Gastrocnemius medialis (tissue), 4 donors: ENCODE results near the gene KCNQ5. TPM values are rescaled to one million over a fixed set of nuclear protein-coding genes. Genes with fewer than 3 reads are reported as not detected.

Experiments
- ATAC-seq, 2 donors: fragments of 150-250 bp; one replicate each; pipeline ENCODE4 v1.9.1; 2016
- DNase-seq, 2 donors: peaks; one replicate each; pipeline ENCODE4 v3.0.0-alpha.2; 2019
- H3K27ac ChIP-seq, 4 donors: fragments of 200-600 bp; sonication (generic); 1 replicate in 1 of 4; 2 replicates in 3 of 4; pipeline ENCODE4 v1.5.1; 2016 to 2018; ENCODE audit warnings: mild to moderate bottlenecking in 2 of 4, moderate library complexity in 1 of 4
- H3K27me3 ChIP-seq, 3 donors: fragments of 200-600 bp; sonication (generic) in 2 of 3; 1 replicate in 1 of 3; 2 replicates in 2 of 3; pipeline versions ENCODE4 v1.5.1 to v1.6.0; 2016 to 2019; ENCODE audit warnings: mild to moderate bottlenecking in 1 of 3, moderate library complexity in 1 of 3
- H3K36me3 ChIP-seq, 2 donors: fragments of 200-600 bp; sonication (generic) in 1 of 2; one replicate each; pipeline ENCODE4 v1.5.1; 2017 to 2018
- H3K4me1 ChIP-seq, 2 donors: fragments of 200-600 bp; sonication (generic) in 1 of 2; one replicate each; pipeline ENCODE4 v1.5.1; 2016 to 2017; ENCODE audit warnings: mild to moderate bottlenecking in 2 of 2
- H3K4me3 ChIP-seq, 4 donors: fragments of 200-600 bp; sonication (generic) in 3 of 4; 1 replicate in 1 of 4; 2 replicates in 3 of 4; pipeline ENCODE4 v1.5.1; 2016 to 2019; ENCODE audit warnings: mild to moderate bottlenecking in 2 of 4
- H3K9me3 ChIP-seq, 3 donors: fragments of 200-600 bp; sonication (generic) in 2 of 3; 1 replicate in 1 of 3; 2 replicates in 2 of 3; pipeline ENCODE4 v1.5.1; 2016 to 2019
- POLR2A ChIP-seq, 2 donors: fragments of 450-650 bp; IDR thresholded peaks; one replicate each; pipeline ENCODE4 v1.6.1; 2017; ENCODE audit warnings: antibody characterized with exemption in 2 of 2, mild to moderate bottlenecking in 2 of 2, moderate library complexity in 2 of 2
- in situ Hi-C, 4 donors: fragments of 200-750 bp; cut with MboI; loops; one replicate each; pipeline versions ENCODE4 v1.15.0 to v1.8.0; 2017; ENCODE audit warnings: low sequenced_read_pairs in 4 of 4
- intact Hi-C: fragments of 100-400 bp; cut with DNase I; formaldehyde crosslinking; loops from one replicate; pipeline ENCODE4 v1.15.1; 2023; ENCODE audit warnings: low total_unique reads
- total RNA-seq, 4 donors: library from RNA; depleted of rRNA; stranded (reverse); fragments of >200 nt; gene quantifications; one replicate each; pipeline versions ENCODE4 v1.1.0 to v1.2.3, GENCODE V29; 2016
- TF ChIP-seq, protein P1 (sequence below), 5 experiments: fragments of 450-650 bp in 3 of 5; fragments of 200-600 bp in 2 of 5; sonication (generic) in 2 of 5; IDR thresholded peaks in 4 of 5; conservative IDR thresholded peaks in 1 of 5; 1 replicate in 4 of 5; 2 replicates in 1 of 5; pipeline ENCODE4 v1.5.1; 2016 to 2019; ENCODE audit warnings: antibody characterized with exemption in 5 of 5, mild to moderate bottlenecking in 3 of 5, moderate library complexity in 3 of 5

KCNQ5 gene
- total RNA-seq, 4 donors from 2014 or later, result 5.3 to 19.3 (median 15.1) TPM

DNA sequence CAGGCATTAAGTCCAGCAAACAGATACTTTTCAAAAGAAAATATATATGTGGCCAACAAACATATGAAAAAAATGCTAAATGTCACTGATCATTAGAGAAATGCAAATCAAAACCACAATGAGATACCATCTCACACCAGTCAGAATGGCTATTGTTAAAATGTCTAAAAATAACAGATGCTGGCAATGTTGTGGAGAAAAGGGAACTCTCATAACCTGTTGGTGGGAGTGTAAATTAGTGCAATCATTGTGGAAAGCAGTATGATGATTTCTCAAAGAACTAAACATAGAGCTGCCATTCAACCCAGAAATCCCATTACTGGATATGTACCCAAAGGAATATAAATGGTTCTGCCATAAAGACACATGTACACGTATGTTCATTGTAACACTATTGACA is 20.6 kb downstream of the KCNQ5 start:
- Histone ChIP-seq H3K27ac (no peak overlapping the region), H3K4me3 (no peak overlapping the region), H3K4me1 (peaks cover 0 to 5% of the 10 kb centered on the region in 2 donors), H3K36me3 (no peaks in the 10 kb centered on the region), H3K9me3 (no peaks in the 10 kb centered on the region), H3K27me3 (no peaks in the 10 kb centered on the region)
- ATAC-seq (no peak), DNase-seq (no peak)
- intact Hi-C loops, result no loop called here
- no peak for TF ChIP-seq POLR2A (IDR thresholded peaks at IDR 0.05)
- TF ChIP-seq, protein P1, sequence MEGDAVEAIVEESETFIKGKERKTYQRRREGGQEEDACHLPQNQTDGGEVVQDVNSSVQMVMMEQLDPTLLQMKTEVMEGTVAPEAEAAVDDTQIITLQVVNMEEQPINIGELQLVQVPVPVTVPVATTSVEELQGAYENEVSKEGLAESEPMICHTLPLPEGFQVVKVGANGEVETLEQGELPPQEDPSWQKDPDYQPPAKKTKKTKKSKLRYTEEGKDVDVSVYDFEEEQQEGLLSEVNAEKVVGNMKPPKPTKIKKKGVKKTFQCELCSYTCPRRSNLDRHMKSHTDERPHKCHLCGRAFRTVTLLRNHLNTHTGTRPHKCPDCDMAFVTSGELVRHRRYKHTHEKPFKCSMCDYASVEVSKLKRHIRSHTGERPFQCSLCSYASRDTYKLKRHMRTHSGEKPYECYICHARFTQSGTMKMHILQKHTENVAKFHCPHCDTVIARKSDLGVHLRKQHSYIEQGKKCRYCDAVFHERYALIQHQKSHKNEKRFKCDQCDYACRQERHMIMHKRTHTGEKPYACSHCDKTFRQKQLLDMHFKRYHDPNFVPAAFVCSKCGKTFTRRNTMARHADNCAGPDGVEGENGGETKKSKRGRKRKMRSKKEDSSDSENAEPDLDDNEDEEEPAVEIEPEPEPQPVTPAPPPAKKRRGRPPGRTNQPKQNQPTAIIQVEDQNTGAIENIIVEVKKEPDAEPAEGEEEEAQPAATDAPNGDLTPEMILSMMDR (IDR thresholded peaks at IDR 0.05 in 4 of 5, conservative IDR thresholded peaks at IDR 0.05 in 1 of 5), result no peak
- in situ Hi-C loops, result no loop called here

GRCh38 chr6:72643214-72643613 is 21.4 kb downstream of the KCNQ5 start:
- H3K27ac ChIP-seq, result no peak overlapping the region
- intact Hi-C loops (no loop called here), in situ Hi-C loops (no loop called here)
- TF ChIP-seq POLR2A (IDR thresholded peaks at IDR 0.05), result no peak
- TF ChIP-seq, protein P1 (IDR thresholded peaks at IDR 0.05 in 4 of 5, conservative IDR thresholded peaks at IDR 0.05 in 1 of 5), result no peak
- peaks cover 0 to 5% of the 10 kb centered on the region in 2 donors for H3K4me1 ChIP-seq
- ATAC-seq, result no peak
- no peaks in the 10 kb centered on the region for H3K9me3 ChIP-seq
- no peak overlapping the region for H3K4me3 ChIP-seq
- no peaks in the 10 kb centered on the region for H3K36me3 ChIP-seq
- DNase-seq, result no peak
- H3K27me3 ChIP-seq, result no peaks in the 10 kb centered on the region

- Histone ChIP-seq H3K27me3 (no peaks in the 10 kb centered on the region), H3K4me3 (no peak overlapping the region), H3K4me1 (peaks cover 5 to 19% of the 10 kb centered on the region in 2 donors), H3K9me3 (no peaks in the 10 kb centered on the region), H3K27ac (no peak overlapping the region), H3K36me3 (no peaks in the 10 kb centered on the region)
- no peak for DNase-seq
- in situ Hi-C loops, result no loop called here
- TF ChIP-seq POLR2A (IDR thresholded peaks at IDR 0.05), result no peak
- TF ChIP-seq, protein P1 (IDR thresholded peaks at IDR 0.05 in 4 of 5, conservative IDR thresholded peaks at IDR 0.05 in 1 of 5), result no peak
- no peak for ATAC-seq
- intact Hi-C loops, result no loop called here
Measured at GRCh38 chr6:72646604-72647485, 25.0 kb downstream of the KCNQ5 start.

- Histone ChIP-seq H3K36me3 (no peaks in the 10 kb centered on the region), H3K27ac (no peak overlapping the region), H3K4me1 (peaks cover 5 to 25% of the 10 kb centered on the region in 2 donors), H3K9me3 (no peaks in the 10 kb centered on the region), H3K4me3 (no peak overlapping the region), H3K27me3 (no peaks in the 10 kb centered on the region)
- TF ChIP-seq POLR2A (IDR thresholded peaks at IDR 0.05), result no peak
- TF ChIP-seq, protein P1 (IDR thresholded peaks at IDR 0.05 in 4 of 5, conservative IDR thresholded peaks at IDR 0.05 in 1 of 5), result no peak
- in situ Hi-C loops, result no loop called here
- no peak for ATAC-seq
- no peak for DNase-seq
- intact Hi-C loops, result no loop called here
Measured at GRCh38 chr6:72647489-72647888, 25.6 kb downstream of the KCNQ5 start.
